HepG2 (cell line): ENCODE results near the gene G6PD. TPM values are rescaled to one million over a fixed set of nuclear protein-coding genes. Genes with fewer than 3 reads are reported as not detected.

Source experiments
- ARID2 ChIP-seq: sonication (generic); formaldehyde crosslinking; IDR thresholded peaks from 2 replicates; pipeline ENCODE4 v1.8.1; 2022; ENCODE audit warnings: mild to moderate bottlenecking, missing genetic modification reagents, borderline replicate concordance
- CENPT ChIP-seq: sonication (generic); formaldehyde crosslinking; IDR thresholded peaks from 2 replicates; pipeline ENCODE4 v1.8.0; 2022; ENCODE audit warnings: low read depth, mild to moderate bottlenecking, moderate library complexity, missing genetic modification reagents
- ELF4 ChIP-seq: sonication (generic); formaldehyde crosslinking; IDR thresholded peaks from 2 replicates; pipeline ENCODE4 v1.5.0; 2020; ENCODE audit warnings: missing genetic modification reagents, mild to moderate bottlenecking, moderate library complexity, borderline replicate concordance
- FOXC1 ChIP-seq: sonication (generic); formaldehyde crosslinking; IDR thresholded peaks from 2 replicates; pipeline ENCODE4 v1.8.0; 2022; ENCODE audit warnings: mild to moderate bottlenecking, missing genetic modification reagents, borderline replicate concordance
- KDM3A ChIP-seq: IDR thresholded peaks from 2 replicates; pipeline ENCODE4 v1.6.1; 2018; ENCODE audit warnings: low read depth, missing compliant biosample characterization
- MAZ ChIP-seq, 2 experiments: sonication (generic) in 1 of 2; formaldehyde crosslinking in 1 of 2; IDR thresholded peaks; 2 replicates each; pipeline versions ENCODE4 v1.5.0 to v1.6.1; 2012 to 2020; ENCODE audit warnings: low read depth in 2 of 2, mild to moderate bottlenecking in 2 of 2, borderline replicate concordance in 1 of 2, improper control_type of control experiment in 1 of 2, low read length in 1 of 2, missing genetic modification reagents in 1 of 2, moderate library complexity in 1 of 2
- MED1 ChIP-seq: sonication (generic); formaldehyde crosslinking; IDR thresholded peaks from 2 replicates; pipeline ENCODE4 v1.4.0; 2020; ENCODE audit warnings: missing genetic modification reagents
- SRSF9 ChIP-seq: fragments of 200-400 bp; formaldehyde crosslinking; IDR thresholded peaks from 2 replicates; pipeline ENCODE4 v1.6.1; 2018; ENCODE audit warnings: borderline replicate concordance, mild to moderate bottlenecking, low read depth, low read length; ENCODE audit not compliant: insufficient read depth, poor library complexity, severe bottlenecking
- ZNF790 ChIP-seq: sonication (generic); formaldehyde crosslinking; IDR thresholded peaks from 2 replicates; pipeline ENCODE4 v1.8.0; 2022; ENCODE audit warnings: missing genetic modification reagents, mild to moderate bottlenecking, borderline replicate concordance
- ZNF792 ChIP-seq: IDR thresholded peaks from 2 replicates; pipeline ENCODE4 v1.6.1; 2016
- ZNF841 ChIP-seq: sonication (generic); formaldehyde crosslinking; IDR thresholded peaks from 2 replicates; pipeline ENCODE4 v1.8.1; 2023; ENCODE audit warnings: missing genetic modification reagents, borderline replicate concordance
- ZSCAN30 ChIP-seq: sonication (generic); formaldehyde crosslinking; IDR thresholded peaks from 2 replicates; pipeline ENCODE4 v1.5.0; 2020; ENCODE audit warnings: mild to moderate bottlenecking, missing genetic modification reagents
- polyA plus RNA-seq, 8 experiments: library from polyadenylated mRNA; depleted of rRNA in 3 of 8; stranded (reverse) in 7 of 8; unstranded in 1 of 8; fragments of >200 nt; fragmentation: Illumina TruSeq in 4 of 8; extraction: Trizol in 4 of 8; gene quantifications; 2 replicates each; pipeline versions ENCODE4 v1.2.1 to v1.2.3, GENCODE V29; 2011 to 2016; ENCODE audit warnings: low read depth in 4 of 8, missing spikeins in 1 of 8, mixed read lengths in 1 of 8; ENCODE audit not compliant: insufficient read depth in 1 of 8
- total RNA-seq, 5 experiments: library from RNA; depleted of rRNA; stranded (reverse); fragments of >200 nt; fragmentation: Illumina TruSeq; extraction: Trizol; gene quantifications; 2 replicates each; pipeline ENCODE4 v1.2.3, GENCODE V29; 2016; ENCODE audit warnings: low read depth in 1 of 5
- TF ChIP-seq, protein P1 (sequence below), 2 experiments: sonication (generic) in 1 of 2; formaldehyde crosslinking in 1 of 2; IDR thresholded peaks; 2 replicates each; pipeline versions ENCODE4 v1.4.0 to v1.6.1; 2016 to 2020; ENCODE audit warnings: borderline replicate concordance in 1 of 2, low read depth in 1 of 2, mild to moderate bottlenecking in 1 of 2, missing genetic modification reagents in 1 of 2
- TF ChIP-seq, protein P2 (sequence below): sonication (generic); formaldehyde crosslinking; IDR thresholded peaks from 2 replicates; pipeline ENCODE4 v1.4.0; 2020; ENCODE audit warnings: missing genetic modification reagents
- TF ChIP-seq, protein P3 (sequence below): IDR thresholded peaks from 2 replicates; pipeline ENCODE4 v1.6.1; 2016
- TF ChIP-seq, protein P4 (sequence below): sonication (generic); formaldehyde crosslinking; conservative IDR thresholded peaks from 2 replicates; pipeline ENCODE4 v1.8.0; 2022; ENCODE audit warnings: low read depth, missing genetic modification reagents

Gene G6PD
- total and polyA plus RNA-seq, 2 of the 13 experiments (the other 11 are each of a cell fraction or from before 2014, with no cell fraction given): 18.8 to 28.8 TPM

DNA sequence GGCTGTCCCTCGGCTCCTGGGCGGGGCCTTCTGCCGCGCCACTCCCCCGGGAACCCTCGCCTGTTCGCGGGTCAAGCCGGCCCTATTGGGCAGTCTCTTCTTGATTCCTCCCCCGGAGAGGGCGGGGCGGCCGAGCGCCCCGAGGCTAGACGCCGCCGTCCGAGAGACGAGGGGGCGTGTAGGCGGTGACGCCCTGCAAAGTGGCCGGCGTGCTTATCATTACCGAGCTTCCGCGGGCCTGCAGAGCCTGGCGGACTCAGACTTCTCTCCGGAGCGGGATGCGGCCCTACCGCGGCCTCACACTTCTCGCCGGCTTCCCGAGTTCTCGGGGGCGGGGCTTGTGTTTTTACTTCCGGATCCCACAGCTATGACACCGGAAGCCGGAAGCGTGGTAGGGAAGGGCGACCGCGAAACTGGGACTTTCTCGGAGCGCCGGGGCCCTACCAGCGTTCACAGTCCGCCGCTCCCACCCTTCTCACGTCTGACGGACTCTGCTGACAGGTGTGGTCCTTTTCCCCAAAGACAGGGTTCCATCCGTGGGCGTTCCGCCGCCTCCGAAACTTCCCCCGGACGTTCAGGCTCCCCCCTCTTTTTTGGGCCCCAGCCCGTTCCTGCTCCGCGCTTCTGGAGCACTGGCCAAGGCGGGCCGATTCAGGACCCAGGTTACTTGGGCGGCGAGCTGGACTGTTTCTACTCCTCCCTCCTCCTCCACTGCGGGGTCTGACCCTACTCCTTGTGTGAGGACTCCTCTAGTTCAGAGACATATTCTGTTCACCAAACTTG is 790 bp upstream of the G6PD start, which contains the start of gene IKBKG (continued):
- TF ChIP-seq, protein P1, sequence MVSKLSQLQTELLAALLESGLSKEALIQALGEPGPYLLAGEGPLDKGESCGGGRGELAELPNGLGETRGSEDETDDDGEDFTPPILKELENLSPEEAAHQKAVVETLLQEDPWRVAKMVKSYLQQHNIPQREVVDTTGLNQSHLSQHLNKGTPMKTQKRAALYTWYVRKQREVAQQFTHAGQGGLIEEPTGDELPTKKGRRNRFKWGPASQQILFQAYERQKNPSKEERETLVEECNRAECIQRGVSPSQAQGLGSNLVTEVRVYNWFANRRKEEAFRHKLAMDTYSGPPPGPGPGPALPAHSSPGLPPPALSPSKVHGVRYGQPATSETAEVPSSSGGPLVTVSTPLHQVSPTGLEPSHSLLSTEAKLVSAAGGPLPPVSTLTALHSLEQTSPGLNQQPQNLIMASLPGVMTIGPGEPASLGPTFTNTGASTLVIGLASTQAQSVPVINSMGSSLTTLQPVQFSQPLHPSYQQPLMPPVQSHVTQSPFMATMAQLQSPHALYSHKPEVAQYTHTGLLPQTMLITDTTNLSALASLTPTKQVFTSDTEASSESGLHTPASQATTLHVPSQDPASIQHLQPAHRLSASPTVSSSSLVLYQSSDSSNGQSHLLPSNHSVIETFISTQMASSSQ (IDR thresholded peaks at IDR 0.05; ENCODE audit: low read depth): no peak
- TF ChIP-seq, protein P1 (CRISPR knock-in tag; IDR thresholded peaks at IDR 0.05; ENCODE audit: borderline replicate concordance): peak; percentile 52; the same call in 1 of the 2 replicates
- TF ChIP-seq ZNF792 (CRISPR knock-in tag) (no peak), ZSCAN30 (CRISPR knock-in tag) (no peak), MED1 (peak; percentile 17; the same call in 1 of the 2 replicates), SRSF9 (no peak), ELF4 (CRISPR knock-in tag) (peak; percentile 81; the same call in 1 of the 2 replicates), CENPT (no peak), FOXC1 (CRISPR knock-in tag) (peak; percentile 51; the same call in 1 of the 2 replicates), ZNF841 (CRISPR knock-in tag) (no peak), ZNF790 (CRISPR knock-in tag) (no peak), KDM3A (no peak), MAZ (IDR thresholded peaks at IDR 0.05; ENCODE audit: borderline replicate concordance, low read depth, low read length) (no peak), MAZ (CRISPR knock-in tag; IDR thresholded peaks at IDR 0.05; ENCODE audit: low read depth) (0 out of 2 replicates have a peak, but pooled peaks have one; percentile 15), ARID2 (no peak)
- TF ChIP-seq, protein P2, sequence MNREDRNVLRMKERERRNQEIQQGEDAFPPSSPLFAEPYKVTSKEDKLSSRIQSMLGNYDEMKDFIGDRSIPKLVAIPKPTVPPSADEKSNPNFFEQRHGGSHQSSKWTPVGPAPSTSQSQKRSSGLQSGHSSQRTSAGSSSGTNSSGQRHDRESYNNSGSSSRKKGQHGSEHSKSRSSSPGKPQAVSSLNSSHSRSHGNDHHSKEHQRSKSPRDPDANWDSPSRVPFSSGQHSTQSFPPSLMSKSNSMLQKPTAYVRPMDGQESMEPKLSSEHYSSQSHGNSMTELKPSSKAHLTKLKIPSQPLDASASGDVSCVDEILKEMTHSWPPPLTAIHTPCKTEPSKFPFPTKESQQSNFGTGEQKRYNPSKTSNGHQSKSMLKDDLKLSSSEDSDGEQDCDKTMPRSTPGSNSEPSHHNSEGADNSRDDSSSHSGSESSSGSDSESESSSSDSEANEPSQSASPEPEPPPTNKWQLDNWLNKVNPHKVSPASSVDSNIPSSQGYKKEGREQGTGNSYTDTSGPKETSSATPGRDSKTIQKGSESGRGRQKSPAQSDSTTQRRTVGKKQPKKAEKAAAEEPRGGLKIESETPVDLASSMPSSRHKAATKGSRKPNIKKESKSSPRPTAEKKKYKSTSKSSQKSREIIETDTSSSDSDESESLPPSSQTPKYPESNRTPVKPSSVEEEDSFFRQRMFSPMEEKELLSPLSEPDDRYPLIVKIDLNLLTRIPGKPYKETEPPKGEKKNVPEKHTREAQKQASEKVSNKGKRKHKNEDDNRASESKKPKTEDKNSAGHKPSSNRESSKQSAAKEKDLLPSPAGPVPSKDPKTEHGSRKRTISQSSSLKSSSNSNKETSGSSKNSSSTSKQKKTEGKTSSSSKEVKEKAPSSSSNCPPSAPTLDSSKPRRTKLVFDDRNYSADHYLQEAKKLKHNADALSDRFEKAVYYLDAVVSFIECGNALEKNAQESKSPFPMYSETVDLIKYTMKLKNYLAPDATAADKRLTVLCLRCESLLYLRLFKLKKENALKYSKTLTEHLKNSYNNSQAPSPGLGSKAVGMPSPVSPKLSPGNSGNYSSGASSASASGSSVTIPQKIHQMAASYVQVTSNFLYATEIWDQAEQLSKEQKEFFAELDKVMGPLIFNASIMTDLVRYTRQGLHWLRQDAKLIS (CRISPR knock-in tag): no peak
- TF ChIP-seq, protein P3, sequence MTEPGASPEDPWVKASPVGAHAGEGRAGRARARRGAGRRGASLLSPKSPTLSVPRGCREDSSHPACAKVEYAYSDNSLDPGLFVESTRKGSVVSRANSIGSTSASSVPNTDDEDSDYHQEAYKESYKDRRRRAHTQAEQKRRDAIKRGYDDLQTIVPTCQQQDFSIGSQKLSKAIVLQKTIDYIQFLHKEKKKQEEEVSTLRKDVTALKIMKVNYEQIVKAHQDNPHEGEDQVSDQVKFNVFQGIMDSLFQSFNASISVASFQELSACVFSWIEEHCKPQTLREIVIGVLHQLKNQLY (CRISPR knock-in tag): no peak
- TF ChIP-seq, protein P4, sequence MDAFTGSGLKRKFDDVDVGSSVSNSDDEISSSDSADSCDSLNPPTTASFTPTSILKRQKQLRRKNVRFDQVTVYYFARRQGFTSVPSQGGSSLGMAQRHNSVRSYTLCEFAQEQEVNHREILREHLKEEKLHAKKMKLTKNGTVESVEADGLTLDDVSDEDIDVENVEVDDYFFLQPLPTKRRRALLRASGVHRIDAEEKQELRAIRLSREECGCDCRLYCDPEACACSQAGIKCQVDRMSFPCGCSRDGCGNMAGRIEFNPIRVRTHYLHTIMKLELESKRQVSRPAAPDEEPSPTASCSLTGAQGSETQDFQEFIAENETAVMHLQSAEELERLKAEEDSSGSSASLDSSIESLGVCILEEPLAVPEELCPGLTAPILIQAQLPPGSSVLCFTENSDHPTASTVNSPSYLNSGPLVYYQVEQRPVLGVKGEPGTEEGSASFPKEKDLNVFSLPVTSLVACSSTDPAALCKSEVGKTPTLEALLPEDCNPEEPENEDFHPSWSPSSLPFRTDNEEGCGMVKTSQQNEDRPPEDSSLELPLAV (CRISPR knock-in tag): no peak
